GM21526 (cell line): ENCODE results near the gene AMMECR1L.
"Not testable (repeated sequence)": the region's sequence is repeated elsewhere in the genome, so short reads cannot be mapped to it uniquely, and the experiment has no call there.

Experiments used
- ATAC-seq: cut with Tn5 transposase; IDR thresholded peaks from one replicate; pipeline ENCODE4 v1.9.1; 2021; ENCODE audit warnings: moderate library complexity; ENCODE audit not compliant: unreplicated experiment, low FRiP score

AMMECR1L gene

DNA sequence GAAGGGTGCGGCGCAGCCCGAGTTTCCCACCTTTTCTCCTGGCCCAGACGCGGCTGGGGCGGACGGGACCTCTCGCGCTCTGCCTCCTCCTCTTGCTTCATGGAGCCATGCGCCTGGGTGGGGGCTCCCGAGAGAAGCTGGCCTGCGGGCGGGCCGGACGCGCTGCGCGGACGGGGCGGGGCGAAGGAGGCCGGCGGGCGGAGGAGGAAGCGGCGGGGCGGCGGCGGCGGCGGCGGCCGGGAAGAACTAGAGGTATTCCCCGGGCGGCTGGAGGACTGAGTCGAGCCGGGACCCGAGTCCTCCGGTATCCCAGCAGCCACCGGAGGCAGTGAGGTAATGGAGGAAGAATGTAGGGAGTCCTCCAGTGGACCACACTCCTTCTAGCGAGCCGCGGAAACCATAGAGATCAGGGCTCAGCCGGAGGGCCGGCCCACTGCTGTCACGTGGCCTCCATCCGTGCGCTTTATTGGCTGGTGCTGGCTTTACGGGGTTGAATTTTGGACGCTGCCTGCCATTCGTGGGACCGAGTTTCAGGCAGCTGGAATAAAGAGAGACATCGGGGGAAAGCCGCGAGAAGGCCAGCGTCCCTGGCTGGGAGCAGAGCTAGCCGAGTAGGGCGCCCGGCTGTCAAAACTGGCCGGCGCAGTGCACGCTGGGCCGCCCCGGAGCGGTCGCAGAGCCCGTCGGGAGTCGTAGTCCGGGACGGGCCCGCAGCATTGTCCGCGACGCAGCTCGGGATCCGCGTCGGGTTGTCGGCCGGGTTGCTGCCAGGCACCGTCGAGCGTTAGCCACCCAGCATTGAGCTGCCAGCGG, at the start of gene AMMECR1L:
TSS of gene AMMECR1L (minus strand) at position 177 of the 813 bp plus-strand sequence. CDS start 11,722 bp downstream, outside the sequence.
- peak; percentile 93 for ATAC-seq

DNA sequence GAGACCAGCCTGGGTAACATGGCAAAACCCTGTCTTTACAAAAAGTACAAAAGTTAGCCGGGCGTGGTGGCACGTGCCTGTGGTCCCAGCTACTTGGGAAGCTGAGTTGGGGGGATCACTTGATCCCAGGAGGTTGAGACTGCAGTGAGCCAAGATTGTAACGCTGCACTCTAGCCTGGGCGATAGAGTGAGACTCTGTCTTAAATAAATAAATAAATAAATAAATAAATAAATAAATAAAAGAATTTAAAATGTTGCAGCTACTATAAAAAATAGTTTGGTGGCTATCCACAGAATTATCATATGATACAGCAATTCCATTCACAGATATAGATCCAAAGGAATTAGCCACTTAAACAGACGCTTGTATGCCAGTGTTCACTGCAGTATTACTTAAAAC, 49.6 kb upstream of the AMMECR1L start:
- ATAC-seq: no peak

DNA sequence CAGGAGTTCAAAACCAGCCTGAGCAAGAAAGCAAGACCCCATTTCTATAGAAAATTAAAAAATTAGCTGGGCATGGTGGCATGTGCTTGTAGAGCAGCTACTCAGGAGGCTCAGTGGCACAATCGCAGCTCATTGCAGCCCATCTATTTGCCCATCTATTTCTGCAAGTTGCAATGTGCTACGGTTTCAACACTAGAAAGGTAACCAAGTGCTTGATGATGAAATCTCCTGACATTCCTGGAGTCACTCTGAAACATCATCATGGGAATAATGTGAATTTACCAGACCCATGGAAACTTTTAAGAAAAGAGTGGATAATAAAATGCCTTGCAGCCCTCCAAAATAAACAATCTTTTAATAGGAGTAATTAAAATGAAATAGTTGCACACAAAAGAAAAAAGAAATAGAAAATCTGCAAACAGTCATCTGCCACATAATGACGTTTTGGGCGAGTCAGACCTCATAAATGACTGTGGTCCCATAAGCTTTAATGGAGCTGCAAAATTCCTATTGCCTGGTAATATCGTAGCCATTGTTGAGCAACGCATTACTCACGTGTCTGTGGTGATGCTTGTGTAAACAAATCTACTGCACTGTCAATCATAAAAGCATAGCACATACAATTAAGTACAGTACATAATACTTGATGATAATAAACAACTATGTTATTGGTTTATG, 46.6 kb upstream of the AMMECR1L start:
- ATAC-seq: no peak

DNA sequence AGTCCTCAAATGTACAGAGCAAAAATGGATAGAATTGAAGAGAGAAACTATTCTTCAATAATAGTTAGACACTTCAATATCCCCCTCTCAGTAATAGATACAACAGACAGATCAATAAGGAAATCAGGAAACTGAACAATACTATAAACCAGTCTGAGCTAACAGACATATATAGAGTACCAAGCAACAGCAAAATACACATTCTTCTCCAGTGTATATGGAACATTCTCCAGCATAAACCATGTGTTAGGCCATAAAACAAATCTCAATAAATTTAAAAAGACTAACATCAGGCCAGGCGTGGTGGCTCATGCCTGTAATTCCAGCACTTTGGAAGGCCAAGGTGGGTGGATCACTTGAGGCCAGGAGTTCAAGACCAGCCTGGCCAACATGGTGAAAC, 43.7 kb upstream of the AMMECR1L start:
- no peak for ATAC-seq

DNA sequence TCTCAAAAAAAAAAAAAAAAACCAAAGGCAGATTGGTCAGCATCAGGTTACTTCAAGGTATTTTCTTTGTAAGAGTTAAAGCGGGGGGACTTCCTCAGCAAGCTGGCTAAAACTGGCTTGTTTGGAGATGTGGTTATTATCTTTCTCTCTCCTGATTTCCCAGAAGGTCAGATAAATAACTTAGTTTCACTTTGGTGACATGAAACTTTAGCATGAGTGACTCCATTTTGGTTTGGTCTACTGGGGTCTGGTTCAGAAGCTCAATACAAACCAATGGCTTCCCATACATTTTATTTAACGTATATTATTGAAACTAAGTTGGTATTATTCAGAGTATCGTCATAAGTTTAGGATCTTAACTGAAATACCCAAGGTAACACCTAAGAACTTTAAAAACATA, 41.6 kb upstream of the AMMECR1L start:
- no peak for ATAC-seq

DNA sequence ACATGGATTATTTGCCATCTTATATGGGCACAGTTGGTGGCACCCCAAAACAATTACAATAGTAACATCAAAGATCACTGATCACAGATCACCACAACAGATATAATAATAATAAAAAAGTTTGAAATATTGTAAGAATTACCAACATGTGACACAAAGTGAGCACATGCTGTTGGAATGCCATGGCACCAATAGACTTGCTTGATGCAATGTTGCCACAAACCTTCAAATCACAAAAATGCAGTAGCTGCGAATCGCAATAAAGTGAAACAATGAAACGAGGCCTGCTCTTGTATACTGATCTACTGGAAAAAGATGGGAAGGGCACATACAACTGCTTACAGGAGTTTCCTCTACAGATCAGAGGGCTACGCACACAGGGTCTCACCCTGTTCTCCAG, 32.2 kb upstream of the AMMECR1L start:
- ATAC-seq: no peak

DNA sequence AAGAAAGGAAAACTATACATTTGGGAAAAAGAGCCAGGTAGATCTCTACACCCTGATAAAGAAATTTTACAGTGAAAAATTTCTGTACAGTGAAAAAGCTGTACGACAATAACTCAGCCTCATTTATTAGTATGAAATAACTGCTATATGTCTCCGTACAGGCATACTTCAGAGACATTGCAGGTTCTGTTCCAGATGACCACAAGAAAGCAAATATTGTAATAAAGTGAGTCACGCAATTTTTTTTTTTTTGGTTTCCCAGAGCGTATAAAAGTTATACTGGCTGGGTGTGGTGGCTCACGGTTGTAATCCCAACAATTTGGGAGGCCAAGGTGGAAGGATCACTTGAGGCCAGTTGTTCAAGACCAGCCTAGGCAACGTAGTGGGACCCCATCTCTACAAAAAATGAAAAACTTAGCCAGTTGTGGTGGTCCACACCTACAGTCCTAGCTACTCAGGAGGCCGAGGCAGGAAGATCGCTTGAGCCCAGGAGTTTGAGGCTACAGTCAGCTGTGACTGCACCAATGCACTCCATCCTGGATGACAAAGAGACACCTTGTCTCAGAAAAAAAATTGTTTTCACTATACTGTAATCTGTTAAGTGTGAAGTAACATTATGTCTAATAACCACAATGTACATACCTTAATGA, 28.2 kb upstream of the AMMECR1L start:
- no peak for ATAC-seq

DNA sequence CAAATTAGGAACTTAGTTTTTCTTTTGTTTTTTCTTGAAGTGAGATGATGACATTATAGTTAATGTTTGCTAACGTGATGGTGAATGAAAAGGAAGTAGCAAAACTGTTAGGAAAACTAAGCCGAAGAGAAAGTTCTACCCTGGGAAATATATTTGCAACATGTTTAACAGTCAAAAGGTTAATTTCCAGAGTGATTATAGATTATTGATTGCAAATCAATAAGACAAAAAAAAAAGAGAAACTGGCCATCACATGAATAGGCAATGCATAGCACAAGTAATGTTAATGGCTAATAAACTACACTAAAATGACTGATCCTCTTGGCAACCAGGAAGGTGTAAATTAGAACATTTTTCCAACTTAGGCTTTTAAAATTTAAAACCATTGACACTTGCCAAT, 26.0 kb upstream of the AMMECR1L start:
- no peak for ATAC-seq

DNA sequence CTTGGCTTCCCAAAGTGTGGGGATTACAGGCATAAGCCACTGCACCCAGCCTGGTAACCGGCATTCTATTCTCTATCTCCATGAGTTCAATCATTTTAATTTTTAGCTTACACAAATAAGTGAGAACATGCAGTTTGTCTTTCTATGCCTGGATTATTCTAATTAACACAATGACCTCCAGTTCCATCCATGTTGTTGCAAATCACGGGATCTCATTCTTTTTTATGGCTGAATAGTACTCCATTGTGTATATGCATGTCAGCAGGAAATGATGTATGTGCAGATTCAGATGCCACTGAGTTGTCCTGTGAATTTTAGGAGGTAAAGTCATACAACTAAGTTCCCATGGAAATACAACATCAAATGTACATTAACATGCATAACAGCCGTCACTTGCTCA, 24.7 kb upstream of the AMMECR1L start:
- ATAC-seq: no peak

DNA sequence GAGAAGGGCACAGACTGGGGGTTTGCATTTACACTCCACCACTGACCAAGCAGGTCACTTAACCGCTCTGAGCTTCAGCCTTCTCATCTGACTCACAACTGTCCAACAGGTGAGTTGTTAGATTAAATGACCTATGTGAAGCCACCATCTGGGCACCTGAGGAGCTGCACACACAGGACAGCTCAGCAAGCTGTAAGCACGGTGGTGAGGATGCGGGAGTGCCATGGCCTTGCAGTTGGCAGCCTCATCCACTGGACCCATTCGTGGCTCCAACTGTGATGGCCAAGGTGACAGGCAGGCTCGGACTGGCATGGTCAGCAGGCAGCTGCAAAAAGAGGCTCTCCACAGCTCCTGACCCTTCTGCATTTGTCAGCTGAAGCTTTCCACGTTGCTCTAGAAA, 23.3 kb upstream of the AMMECR1L start:
- no peak for ATAC-seq

DNA sequence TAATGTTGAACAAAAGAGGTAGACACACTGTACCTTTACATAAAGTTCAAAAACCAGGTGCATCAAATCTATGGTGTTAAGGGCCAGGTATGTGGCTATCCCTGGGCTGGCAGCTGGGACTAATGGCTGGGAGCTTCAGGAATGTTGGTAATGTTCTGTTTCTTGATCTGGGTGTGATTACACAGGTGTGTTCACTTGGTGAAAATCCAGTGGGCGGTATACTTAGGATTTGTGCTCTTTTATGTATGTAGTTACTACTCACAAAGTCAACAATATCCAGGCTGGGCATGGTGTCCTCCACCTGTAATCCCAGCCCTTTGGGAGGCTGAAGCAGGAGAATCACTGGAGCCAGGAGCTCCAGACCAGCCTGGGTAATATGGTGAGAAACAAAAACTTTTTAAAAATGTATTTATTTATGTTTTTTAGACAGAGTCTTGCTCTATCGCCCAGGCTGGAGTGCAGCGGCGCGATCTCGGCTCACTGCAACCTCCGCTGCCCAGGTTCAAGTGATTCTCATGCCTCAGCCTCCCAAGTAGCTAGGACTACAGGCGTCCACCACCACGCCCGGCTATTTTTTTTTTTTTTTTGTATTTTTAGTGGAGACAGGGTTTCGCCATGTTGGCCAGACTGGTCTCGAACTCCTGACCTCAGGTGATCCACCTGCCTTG, 22.1 kb upstream of the AMMECR1L start:
- not testable (repeated sequence) for ATAC-seq

DNA sequence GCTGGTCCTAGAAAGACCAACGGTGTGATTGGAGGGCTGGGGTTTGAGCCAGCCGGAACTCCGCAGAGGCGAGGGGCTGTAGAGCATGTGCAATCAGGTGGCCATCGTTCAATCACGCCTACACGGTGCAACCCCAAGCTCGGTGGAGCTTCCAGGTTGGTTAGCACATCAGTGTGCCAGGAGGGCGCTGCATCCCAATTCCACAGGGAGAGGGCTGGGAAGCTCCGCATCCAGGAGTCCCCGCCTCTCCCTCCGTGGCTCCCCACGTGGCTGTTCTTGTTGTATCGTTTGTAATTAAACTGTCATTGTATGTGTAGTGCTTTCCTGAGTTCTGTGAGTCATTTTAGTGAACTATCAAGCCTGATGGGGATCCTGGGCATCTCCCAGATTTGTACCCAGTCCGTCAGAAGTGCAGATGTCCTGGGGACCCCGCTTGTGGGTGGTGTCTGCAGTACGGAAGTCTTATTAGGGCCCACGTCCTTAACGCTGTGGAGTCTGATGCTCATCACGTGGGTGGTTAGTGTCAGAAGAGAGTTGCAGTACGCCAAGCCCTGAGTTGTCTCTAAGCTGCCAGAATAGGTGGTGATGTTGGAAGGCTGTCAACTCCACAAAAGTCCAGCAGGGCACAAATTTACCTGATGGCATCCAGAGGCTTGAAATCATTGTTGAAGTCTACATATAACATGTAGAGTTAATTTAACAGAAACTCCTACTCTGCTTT, 20.6 kb upstream of the AMMECR1L start:
- ATAC-seq: no peak

DNA sequence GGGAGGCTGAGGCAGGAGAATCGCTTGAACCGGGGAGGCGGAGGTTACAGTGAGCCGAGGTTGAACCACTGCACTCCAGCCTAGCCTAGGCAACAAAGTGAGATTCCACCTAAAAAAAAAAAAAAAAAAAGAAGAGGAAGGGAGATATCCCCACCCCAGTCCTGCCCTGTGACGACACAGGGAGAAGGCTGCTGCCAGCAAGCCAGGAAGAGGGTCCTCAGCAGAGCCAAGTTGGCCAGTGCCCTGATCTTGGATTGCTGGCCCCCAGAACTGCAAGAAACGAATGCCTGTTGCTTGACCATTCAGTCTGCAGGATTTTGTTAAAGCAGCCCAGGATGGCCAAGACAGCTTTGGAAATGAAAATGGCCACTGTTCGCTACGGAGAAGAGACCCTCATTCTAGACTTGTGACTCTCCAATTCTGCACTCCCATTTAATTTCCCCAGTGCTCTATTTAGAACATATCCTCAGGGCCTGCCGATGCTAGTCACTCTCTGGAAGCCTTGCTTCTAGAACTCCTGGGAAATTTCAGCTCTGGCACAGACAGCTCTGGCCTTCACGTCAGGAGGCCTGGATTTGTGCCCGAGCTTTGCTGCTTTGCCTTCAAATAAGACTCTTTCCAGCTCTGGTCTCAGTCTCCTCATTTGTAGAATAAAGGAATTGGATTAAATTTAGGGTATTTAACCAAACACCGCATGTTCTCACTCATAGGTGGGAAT, 15.7 kb upstream of the AMMECR1L start:
- no peak for ATAC-seq

DNA sequence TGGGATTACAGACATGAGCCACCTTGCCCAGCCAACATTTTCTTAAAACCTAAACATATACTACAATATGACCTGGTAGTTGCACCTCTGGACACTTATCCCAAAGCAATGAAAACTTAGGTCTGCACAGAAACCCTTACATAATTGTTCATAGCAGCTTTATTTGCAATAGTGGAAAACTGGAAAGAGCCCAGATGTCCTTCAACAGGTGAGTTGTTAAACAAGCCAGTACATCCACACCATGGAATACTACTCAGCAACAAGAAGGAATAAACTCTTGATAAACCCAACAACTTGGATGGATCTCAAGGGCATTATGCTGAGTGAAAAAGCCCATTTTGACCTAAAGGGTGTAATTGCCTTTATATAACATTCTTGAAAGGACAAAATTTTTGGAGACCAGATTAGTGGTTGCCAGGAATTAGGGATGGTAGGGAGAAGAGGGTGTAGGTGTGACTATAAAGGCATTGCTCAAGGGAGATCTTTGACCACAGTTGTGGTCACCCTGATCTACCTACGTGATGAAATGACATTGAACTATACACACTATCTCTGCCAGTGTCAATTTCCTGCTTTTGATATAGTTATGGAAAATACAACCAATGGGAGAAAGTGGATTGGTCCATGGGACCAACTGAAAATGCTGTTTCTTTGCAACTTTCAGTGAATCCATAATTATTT, 11.9 kb upstream of the AMMECR1L start:
- ATAC-seq: no peak

DNA sequence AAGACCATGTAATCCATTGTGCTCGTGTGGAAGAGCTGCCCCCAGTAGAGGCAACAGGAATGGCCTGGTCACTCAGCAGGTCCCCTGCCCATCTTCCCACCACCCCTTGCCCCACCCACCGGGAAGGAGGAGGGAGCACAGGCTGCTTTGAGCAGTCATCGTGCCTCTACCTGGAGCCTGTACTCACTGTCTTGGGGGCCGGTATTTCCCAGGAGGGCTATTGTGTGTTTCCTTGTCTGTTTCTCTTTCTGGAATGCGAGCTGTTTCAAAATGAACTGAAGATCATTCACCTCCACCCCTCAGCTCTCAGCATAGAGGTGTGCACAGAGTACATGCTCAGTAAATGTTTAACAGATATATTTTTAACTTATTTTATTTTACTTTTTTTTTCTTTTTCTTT, 7.7 kb upstream of the AMMECR1L start:
- no peak for ATAC-seq

DNA sequence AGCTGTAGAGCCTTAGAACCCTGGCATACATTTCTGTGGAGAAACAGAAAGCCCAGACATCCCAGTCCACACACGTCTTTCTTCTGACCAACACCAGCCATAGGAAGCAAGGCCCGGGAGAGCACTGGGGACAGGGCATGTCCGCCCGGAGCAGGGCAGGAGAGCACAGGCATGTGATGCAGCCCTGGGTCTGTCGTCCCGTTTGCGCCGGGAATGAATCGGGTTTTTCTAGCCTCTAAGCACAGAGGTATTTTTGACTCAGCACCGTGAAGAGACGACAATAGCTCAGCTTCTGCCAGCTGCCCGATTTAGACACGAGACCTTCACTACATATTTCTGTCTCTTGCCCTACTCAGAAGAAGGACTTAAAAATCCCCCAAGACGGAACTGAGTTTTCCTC, 7.3 kb upstream of the AMMECR1L start:
- ATAC-seq: no peak

DNA sequence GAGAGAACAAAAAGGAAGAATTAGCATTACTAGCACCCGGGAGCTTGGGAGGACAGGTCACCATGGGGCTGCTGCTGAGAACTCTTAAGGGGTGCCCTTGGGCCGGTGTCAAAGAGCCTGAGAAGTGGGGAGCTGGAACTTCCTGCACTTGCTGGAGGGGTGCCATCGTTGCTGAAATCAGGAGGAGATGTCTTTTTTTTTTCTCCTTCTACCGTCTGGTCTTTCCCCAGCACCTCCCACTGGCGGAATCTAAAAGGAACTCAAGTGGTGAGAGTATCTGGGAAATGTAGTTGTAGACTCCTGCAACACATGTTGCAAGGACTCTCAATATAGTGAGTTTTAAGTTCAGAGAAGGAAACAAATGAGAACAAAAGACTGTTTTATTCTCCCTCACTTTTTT, 6.1 kb upstream of the AMMECR1L start:
- no peak for ATAC-seq

DNA sequence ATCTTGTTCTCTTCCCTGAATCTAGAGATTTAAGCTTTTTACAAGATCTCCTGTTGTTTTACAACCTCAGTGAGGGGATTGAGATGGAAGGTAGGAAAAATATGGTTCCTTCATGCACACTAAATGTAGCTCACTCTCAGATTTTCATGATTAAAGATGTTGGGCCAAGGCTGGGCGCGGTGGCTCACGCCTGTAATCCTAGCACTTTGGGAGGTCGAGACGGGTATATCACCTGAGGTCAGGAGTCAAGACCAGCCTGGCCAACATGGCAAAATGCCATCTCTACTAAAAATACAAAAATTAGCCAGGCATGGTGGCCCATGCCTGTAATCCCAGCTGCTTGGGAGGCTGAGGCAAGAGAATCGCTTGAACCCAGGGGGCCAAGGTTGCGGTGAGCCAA, 5.0 kb upstream of the AMMECR1L start:
- ATAC-seq: not testable (repeated sequence)

DNA sequence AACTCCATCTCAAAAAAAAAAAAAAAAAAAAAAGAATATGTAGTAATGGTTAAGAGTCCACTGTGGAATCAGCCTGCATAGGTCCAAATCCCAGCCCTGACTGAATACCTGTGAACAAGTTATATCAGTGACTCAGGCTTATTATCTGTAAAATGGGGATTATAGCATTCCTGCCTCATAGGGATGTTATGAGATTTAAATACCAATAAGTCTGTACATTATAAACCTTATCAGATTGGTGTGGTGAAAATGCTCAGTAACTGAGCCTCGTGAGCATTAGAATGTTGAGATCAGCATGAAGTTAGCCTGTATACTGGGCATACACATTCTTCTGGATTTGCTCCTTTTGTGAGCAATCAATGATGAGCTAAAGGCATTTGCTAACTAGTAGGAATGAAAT, 3.0 kb upstream of the AMMECR1L start:
- no peak for ATAC-seq
